Adipose tissue (tissue), 3 donors: Measurements from ENCODE around the gene ICAM1. TPM values are rescaled to one million over a fixed set of nuclear protein-coding genes. Genes with fewer than 3 reads are reported as not detected.
A peak's percentile ranks its signal among the peaks of the same experiment; 100 is the strongest.

Experiments used
- H3K27ac ChIP-seq: one replicate; pipeline ENCODE4 v1.5.1; 2013; ENCODE audit warnings: low read depth, low read length
- WGBS, 3 donors: extraction: QIAGEN DNeasy Blood & Tissue Kit; methylation state at CpG; one replicate each; pipeline ENCODE4 v1.1.7; 2013; 5-methylcytosine and 5-hydroxymethylcytosine counted together
- polyA plus RNA-seq, 3 donors: library from polyadenylated mRNA; stranded (reverse); fragments of 200-250 nt; gene quantifications; one replicate each; pipeline ENCODE4 v1.2.3, GENCODE V29; 2013
- donor health status: healthy with polysubstance abuse.
- donor health status: Bipolar disorder and iron deficiency.
- donor health status: healthy.

The ICAM1 gene
- polyA plus RNA-seq, 3 donors, result 5.6 to 134 (median 26.0) TPM

- peak within 1 kb of the TSS; percentile 77 for H3K27ac ChIP-seq
- WGBS, 3 donors, result 0 to 1% (median 0%) methylated on average over 78 to 82 of the region's 82 CpGs
Measured at GRCh38 chr19:10332965-10333757, 62.2 kb downstream of the ICAM1 start, which contains the start of gene RAVER1. Gene RAVER1 (minus strand): TSS chr19:10333529. CDS start chr19:10333507, 22 bp downstream.

DNA sequence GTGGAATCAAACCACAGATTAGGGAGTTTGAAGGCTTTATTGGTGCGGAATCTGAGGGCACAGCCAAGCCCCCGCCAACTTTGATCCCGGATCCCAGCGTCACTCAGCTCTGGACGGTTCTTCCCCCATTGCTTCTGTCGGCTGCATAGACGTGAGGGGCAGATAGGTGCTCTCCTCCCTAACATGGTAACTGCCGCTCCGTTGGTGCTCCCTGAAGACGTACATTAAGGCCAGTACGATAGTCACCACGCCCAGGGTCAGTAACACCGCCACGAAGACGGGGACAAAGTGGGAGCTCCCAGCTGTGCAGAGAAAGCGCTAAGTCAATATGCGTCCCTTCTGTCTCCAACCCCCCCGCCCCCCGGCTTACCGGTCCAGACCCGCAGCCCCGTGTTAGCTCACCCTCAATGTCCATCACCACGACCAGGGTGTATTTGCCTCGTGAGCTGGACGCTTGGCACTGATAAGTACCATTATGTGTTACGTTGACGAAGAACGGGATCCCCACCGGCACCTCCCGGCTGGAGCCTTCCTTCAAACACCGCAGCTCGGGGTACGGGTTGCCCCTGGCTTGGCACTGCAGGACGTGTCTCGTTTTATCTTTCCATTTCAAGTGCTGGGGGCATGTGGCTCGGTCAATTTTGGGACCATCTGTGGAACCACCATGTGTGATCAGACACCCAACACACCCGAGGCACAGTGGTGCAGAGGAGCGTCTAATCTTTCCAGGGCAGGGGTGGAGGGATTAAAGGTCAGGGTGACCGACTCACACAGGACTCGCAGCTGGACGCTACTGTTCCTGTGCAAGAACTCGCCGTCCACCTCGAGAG is 63.1 kb downstream of the ICAM1 start:
- 5 to 33% (median 20%) methylated on average over 44 of the region's 44 CpGs for WGBS, 3 donors
- H3K27ac ChIP-seq, result no peak overlapping the region

DNA sequence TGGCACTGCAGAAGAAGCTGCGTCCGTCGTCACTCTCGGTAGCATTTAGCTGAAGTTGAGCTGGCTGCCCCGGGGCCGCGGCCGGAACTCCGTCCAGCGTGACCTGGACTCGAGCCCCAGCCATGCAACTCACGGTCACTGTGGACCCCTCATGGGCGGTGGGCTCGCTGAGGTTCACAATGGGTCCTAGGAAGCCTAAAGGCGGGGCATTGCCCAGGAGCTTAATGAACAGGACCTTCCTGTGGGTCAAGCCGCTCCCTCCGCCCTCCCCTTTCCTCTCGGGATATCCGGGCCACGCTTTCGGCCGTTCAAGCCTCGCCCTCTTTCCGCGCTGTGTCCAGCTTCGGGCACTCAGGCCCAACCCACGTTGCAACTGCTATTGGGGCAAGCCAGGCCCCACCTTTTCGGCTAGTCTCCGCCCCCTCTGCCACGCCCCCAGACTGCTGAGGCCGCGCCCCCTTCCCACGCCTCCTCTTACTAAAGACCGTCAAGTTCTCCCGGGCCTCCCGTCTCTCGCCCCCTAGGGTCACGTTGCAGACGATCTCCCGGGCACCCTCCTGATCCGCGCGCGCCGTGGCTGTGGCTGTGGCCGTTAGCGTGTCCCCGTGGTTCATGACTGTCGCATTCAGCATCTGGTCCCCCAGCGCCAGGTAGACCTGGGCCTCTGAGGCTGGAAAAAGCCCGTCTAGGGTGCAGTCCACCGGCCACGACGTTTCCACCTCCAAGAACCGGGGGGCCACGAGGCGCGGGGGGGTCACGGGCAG is 63.9 kb downstream of the ICAM1 start:
- WGBS, 3 donors, result 9 to 42% (median 26%) methylated on average over 50 to 59 of the region's 59 CpGs

DNA sequence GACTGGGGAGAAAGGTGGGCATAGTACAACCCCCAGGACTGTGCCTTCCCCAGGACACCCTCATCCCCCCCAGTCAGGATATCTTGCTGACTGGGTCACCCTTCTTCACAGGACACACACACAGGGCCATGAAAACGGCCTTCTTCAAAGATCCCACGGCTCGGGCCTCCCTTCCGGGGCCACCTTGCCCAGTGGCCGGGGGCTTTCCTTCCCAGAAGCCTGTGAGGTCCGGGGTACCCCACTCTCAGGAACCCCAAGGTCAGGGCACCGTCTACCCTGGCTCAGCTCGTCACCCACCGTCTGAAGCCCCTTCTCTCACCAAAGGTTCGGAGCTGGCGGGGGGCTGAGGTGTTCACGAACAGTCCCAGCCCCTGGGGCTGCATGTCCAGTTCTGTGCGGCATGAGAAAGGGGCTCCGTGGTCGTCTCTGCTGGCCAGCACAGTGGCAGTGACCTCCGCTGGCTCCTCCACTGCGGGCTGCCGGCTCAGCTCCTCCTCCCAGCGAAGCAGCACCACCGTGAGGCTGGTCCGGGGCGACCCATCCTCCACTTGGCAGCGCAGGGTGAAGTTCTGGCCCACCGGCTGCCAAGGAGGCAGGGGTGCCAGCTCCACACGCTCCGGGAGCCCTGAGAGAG is 64.5 kb downstream of the ICAM1 start:
- H3K27ac ChIP-seq, result no peak overlapping the region
- 44 to 71% (median 54%) methylated on average over 26 of the region's 26 CpGs for WGBS, 3 donors

More for the DNA sequence above, 63.9 kb downstream of the ICAM1 start:
- no peak overlapping the region for H3K27ac ChIP-seq

Other genes with a start within 250 kb of the ICAM1 start
- gene SHFL, start 184.8 kb upstream of the ICAM1 start, polyA plus RNA-seq, result 10 to 100 TPM; 17.2 to 27.4 (median 22.2) TPM
- 1 to 10 TPM in 1 of 3 donors, under 1 TPM in 2; 0.22 to 1.0 (median 0.43) TPM for gene ANGPTL6, start 168.4 kb upstream of the ICAM1 start, polyA plus RNA-seq
- 10 to 100 TPM; 21.7 to 59.1 (median 37.2) TPM for gene PPAN, start 164.8 kb upstream of the ICAM1 start, polyA plus RNA-seq
- 10 to 100 TPM in 1 of 3 donors, 1 to 10 TPM in 2; 3.6 to 10.7 (median 4.3) TPM for gene P2RY11, start 159.4 kb upstream of the ICAM1 start, polyA plus RNA-seq
- 100 to 1,000 TPM; 193 to 249 (median 243) TPM for gene EIF3G, start 151.2 kb upstream of the ICAM1 start, polyA plus RNA-seq
- gene DNMT1, start 76.2 kb upstream of the ICAM1 start, polyA plus RNA-seq, result 10 to 100 TPM in 2 of 3 donors, 1 to 10 TPM in 1; 8.3 to 41.1 (median 27.0) TPM
- 10 to 100 TPM in 1 of 3 donors, 1 to 10 TPM in 2; 1.2 to 15.2 (median 4.0) TPM for gene S1PR2, start 39.8 kb upstream of the ICAM1 start, polyA plus RNA-seq
- gene MRPL4, start 18.9 kb upstream of the ICAM1 start, polyA plus RNA-seq, result 10 to 100 TPM; 33.4 to 85.7 (median 40.5) TPM
- 1 to 10 TPM in 2 of 3 donors, under 1 TPM in 1; 0.06 to 2.5 (median 2.5) TPM for gene ICAM4, start 15.8 kb downstream of the ICAM1 start, polyA plus RNA-seq
- under 1 TPM; 0.20 to 0.55 (median 0.22) TPM for gene ICAM5, start 18.8 kb downstream of the ICAM1 start, polyA plus RNA-seq
- 1 to 10 TPM; 2.2 to 5.3 (median 2.2) TPM for gene ZGLP1, start 38.7 kb downstream of the ICAM1 start, polyA plus RNA-seq
- 10 to 100 TPM; 13.0 to 22.5 (median 19.1) TPM for gene FDX2, start 44.9 kb downstream of the ICAM1 start, polyA plus RNA-seq
- gene RAVER1, start 62.4 kb downstream of the ICAM1 start, polyA plus RNA-seq, result 10 to 100 TPM in 1 of 3 donors, 1 to 10 TPM in 2; 7.4 to 15.5 (median 8.7) TPM
- 10 to 100 TPM; 19.6 to 44.3 (median 26.0) TPM for gene ICAM3, start 68.5 kb downstream of the ICAM1 start, polyA plus RNA-seq
- gene TYK2, start 109.5 kb downstream of the ICAM1 start, polyA plus RNA-seq, result 100 to 1,000 TPM in 2 of 3 donors, 10 to 100 TPM in 1; 59.0 to 141 (median 106) TPM
- gene CDC37, start 132.4 kb downstream of the ICAM1 start, polyA plus RNA-seq, result 100 to 1,000 TPM in 2 of 3 donors, 10 to 100 TPM in 1; 99.7 to 305 (median 272) TPM
- gene PDE4A, start 149.4 kb downstream of the ICAM1 start, polyA plus RNA-seq, result 10 to 100 TPM in 2 of 3 donors, 1 to 10 TPM in 1; 6.4 to 11.9 (median 10.6) TPM
- gene KEAP1, start 232.2 kb downstream of the ICAM1 start, polyA plus RNA-seq, result 10 to 100 TPM; 26.6 to 50.8 (median 50.0) TPM
- under 1 TPM in 2 of 3 donors, not detected in 1; 0.12 to 0.20 TPM for gene S1PR5, start 246.3 kb downstream of the ICAM1 start, polyA plus RNA-seq